NCI-H2107 treated with DMSO at 0.1 percent for 48 hours (cell line): Measurements from ENCODE around the gene GALNT17.

ENCODE experiments used
- DNase-seq: peaks from one replicate; lab custom pipeline; 2025; ENCODE audit not compliant: unreplicated experiment; lab: John Stamatoyannopoulos, UW

Gene GALNT17

DNA sequence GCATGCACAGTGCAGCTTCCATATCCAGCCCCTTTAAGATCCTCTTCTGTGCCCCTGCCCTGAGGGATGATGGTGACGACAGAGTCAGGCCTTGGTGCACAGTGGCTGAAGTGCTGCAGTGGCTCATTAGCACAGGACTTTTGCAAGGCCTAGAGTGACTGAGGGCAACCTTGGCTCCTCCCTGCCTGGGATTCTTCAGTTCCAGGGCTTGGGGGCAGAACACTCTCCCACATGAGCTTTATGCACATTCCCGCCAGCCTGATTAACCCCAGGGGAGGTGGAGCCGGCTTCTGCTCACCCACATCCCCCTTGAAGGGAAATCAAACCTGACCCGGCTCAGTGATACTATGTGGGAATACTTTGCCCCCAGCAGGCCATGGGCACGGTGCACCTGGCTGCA is 253.4 kb downstream of the GALNT17 start:
- no peak for DNase-seq

DNA sequence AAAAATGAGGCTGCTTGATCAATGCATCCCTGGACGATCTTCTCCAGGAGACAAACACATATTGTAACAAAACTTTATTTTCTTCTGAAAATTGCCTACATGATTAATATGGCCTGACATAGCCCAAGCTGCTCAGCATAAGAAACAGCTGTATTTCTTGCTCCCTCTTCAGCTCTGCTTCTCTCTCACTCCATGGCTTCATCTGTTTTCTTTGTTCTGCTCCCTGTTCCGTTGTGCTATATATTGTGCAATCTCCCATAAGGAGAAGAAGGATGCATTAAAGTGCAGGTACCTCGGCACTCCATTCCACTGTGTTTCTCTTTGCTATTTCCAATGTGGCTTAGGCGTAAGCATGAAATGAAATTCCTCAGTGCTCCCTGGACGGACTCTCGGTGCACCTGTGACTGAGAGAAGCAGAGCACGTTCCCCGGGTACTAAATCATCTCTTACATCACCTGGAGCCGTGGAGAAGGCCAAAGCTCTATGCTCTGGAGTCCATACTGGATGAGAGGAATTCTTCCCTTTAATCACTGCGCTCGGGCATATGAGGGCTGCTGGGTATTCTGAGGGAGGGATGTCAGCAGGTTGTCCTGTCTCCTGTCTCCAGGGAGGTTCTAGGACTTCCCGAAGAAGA is 254.3 kb downstream of the GALNT17 start:
- no peak for DNase-seq

DNA sequence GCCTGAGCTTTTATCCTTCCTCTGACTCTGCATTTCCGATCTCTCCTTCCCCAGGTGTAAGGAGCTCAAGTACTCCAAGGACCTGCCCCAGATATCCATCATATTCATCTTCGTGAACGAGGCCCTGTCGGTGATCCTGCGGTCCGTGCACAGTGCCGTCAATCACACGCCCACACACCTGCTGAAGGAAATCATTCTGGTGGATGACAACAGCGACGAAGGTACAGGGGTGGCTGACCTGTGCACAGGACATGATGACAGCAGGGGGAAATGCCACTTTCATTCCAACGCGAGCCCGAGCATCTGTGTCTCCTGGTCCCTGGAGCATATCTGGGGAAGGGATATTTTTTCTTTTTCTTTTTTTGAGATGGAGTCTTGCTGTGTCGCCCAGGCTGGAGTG is 256.2 kb downstream of the GALNT17 start:
- no peak for DNase-seq

DNA sequence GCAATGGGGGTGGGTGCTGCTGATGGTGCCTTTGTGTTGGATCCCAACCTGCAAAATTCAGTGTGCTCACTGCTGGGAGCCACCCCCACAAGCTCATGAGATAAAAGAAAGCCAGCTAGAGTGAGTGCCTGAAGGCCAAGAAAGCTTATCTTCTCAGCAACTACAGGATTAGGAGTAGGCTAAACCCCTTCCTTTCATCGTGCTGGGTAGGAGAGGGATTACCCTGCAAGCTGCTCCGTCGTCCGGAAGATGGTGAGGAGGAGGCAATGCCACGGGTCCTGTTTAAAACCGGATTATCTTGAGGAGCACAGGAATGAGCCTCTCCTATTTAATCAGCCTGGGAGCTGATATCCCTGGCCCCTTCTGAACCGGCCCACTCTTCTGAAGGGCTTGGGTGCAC is 258.0 kb downstream of the GALNT17 start:
- DNase-seq = no peak

DNA sequence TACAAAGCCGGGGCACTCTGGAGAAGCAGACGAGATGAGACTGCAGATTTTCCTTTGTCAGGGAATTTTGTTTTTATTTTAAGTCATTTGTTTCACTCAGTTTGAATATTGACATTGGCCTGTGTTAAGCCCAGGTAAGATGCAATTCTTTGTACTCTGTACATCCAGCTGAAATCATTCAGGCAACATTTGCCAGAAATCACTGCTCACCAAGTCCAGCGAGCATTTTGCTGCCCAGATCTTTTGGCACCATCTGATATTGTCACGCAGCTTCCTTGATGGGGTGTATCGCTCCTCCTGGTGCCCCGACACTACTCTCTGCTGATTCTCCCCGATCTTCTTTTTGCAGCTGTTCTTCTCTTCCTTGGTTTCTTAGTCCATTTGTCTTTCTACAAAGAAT is 261.7 kb downstream of the GALNT17 start:
- DNase-seq = no peak

DNA sequence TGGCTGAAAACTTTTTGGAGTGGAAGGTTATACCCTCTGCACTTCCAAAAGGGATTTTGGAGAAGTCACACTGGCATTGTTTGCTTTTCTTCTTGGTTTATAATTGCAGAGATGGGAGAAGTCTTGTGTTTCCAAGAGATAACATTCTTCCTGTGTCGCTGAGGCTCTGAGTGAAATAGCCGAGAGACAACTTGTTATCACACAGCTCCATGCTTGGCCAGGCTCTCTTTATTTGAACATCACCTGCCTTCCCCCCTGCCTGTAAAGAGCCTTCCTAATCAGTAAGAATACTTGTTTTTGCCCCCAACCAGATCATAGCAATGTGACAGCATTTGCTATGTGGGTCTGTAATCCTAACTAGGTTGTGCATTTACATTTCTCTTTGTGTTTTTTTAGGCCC is 270.7 kb downstream of the GALNT17 start:
- DNase-seq = no peak

DNA sequence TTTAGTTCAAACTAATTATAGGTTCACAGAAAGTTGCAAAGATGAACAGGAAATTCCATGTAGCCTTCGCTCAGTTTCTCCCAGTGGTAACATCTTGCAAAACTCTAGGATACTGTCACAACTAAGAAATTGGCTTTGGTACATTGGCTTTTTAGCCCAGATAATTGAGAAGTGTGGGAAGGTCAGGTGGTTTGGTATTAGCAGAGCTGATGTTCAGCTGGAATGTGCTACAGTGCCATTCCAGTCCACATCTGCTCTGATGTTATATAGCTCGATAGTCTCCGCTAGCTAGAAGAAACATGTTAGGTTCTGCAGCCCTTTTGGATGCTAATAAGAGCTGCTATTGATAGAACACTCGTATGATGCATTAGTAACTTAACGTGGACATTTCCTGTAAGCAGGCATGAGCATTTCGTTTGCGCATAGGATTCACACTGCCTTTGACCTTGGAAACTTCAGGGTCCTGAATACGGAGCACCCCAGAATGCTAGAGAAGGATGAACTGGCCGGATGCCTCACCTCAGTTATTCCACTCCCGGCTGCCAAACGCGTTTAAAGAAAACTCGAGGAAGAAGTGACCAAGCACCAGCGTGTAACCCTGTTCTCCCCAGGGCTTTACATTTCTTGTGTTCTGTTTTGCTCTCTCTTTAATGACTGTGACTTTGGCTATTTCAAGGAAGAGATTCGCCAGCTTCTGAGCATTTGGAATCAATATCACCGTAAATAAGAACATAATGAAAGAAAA is 271.4 kb downstream of the GALNT17 start:
- no peak for DNase-seq

DNA sequence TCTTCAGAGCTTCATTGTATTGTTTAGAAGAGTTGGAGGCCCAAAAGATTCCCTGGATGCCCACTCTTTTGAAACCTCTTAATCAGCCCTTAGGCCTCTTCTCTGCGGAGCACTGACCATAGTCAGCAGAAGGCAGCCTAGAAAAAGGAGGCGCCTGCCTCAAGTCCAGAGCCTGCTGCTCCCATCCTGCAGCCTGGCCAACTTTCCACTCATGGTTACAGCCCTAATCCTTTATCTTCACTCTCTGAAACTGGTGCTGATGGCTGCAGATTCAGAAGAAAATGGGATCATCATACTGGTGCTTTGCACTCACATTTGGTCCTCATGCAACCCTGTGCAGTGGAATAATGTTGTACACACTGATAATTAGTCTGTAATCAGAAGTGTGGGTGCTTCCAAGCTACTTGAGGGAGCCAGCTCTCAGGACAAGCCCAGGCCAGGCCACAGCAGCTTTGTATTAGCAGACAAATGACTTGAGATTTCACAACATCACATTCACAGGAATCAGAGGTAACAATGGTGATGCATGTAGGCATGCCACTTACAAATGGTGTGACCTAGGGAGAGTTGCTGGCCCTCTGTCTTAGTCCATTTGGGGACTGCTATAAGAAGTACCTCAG is 272.9 kb downstream of the GALNT17 start:
- no peak for DNase-seq

DNA sequence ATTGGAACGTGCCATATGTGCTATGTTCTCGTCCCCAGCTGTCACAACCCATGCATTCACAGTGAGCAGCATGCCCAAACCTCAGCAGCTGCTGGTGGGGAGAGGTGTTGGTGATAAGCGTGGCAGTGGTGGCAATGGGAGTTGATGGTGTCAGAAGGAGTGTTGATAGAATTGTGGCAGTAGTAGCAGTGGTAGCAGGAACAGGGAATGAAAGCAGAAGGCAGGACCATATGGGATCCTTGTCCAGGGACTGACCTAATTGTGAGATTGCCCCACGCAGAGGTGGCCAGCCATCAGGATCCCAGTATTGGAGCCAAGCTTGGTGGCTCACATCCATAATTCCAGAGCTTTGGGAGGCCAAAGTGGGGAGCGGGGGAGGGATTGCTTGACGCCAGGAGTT is 276.3 kb downstream of the GALNT17 start:
- no peak for DNase-seq

DNA sequence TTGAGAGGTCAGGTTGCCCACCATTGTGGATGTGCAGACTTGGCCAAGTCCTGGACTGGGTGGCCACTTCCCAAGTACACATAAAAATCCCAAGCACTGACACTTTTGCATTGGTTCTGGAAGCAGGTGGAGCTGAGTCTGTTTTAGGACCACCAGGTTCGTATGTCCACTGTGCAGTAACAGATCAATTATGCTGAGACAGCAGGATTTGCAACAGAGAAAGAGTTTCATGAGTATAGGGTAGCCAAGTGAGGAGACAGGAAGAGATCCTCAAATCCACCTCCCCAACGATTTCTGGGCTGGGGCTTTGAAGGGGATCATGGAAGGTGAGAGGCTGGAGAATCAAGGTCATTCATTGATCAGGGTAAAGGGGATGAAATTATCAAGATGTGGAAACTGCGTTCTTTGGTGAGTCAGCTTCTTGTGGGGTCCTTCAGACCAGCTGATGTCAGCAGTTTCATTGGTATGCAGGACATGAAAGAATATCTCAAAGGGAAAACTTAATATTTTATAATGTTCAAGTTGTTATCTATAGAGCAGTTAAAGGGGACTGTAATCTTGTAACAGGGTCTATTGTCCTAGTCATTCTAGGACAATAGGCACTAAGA is 277.7 kb downstream of the GALNT17 start:
- no peak for DNase-seq

DNA sequence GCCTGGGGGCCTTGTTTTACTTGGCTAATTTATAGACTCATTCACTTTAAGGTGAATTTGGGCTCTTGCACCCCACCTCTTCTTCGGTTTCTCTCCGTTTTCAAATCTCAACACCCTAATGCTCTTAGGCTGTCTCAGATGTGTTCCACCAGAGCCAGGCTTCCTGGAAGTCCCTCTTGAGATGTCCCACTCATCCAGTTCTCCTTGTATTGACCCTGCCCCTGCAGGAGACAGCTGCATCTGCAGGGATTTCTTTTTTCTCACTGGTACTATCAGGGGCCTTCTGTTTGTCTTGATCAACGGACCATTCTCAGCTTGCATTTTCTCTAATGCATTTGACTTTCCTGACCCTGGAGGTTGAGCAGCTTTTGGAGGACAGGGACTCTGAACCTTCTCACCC is 279.5 kb downstream of the GALNT17 start:
- DNase-seq = no peak

DNA sequence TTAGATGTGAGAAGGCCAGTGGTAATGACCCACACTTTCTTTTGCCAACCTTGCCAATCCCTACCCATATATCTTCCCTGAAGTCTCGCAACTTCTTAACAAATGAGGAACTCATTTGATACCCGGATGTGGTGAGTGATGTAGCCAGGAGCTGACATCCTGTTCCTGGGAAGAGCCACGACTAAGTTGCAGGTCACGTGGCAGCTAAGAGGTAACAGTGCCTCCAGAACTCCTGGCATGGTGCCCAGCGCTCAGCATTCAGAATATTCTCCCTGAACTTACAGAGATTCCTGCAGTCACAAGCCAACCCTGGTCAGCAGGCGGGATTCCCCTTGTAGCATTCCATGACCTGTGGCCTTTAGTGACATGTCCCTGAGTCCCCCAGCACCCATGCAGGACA is 282.5 kb downstream of the GALNT17 start:
- no peak for DNase-seq

DNA sequence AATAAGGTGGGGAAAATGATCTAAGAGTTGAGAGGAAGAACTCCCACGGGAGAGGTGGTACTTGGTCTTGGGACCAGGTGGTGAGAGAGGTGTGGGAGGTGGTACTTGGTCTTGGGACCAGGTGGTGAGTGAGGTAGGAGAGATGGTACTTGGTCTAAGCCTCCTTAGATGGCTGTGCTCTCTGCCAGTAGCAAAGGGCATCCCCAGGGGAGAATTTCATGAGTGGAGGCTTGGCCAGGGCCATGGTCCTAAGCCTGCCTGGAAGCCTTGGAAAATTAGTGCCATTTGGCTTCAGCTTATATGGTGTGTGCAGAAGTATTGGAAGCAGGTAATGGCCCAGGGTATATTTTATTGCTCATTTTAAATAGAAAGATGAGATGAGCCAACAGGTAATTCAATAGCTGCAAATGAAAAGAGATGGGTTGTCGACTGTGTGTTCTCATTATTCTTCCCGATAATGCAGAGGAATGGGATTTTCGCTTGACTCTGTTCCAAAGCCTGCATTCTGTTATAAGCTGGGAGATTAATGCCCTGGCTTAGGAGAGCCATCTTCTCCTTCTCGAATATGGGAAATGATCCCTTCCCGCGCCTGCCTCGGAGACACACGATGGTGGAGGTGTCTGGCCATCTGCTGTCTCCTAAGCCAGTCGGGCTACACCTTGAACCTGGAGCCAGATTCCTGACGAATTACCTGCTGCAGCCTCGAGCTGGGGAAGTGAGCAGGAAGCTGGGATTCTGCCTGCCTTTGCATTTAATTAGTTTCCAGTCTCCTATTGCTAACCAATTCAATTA is 287.8 kb downstream of the GALNT17 start:
- no peak for DNase-seq

DNA sequence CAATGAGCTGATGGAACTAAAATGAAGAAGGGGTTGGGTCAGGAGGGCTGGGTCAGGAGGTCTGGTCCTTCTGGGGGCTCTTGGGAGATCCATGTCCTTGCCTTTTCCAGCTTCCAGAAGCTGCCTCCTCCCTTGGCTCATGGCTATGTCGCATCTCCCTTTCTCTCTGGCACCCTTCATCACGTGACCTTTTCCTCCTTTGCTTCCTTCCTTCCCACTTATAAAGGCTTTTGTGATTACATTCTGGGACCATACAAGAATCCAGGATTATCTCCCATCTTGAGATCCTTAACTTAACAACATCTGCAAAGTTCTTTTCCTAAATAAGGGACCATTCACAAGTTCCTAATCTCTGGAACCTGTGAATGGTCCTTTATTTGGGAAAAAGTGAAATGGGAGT is 290.2 kb downstream of the GALNT17 start:
- DNase-seq = no peak

DNA sequence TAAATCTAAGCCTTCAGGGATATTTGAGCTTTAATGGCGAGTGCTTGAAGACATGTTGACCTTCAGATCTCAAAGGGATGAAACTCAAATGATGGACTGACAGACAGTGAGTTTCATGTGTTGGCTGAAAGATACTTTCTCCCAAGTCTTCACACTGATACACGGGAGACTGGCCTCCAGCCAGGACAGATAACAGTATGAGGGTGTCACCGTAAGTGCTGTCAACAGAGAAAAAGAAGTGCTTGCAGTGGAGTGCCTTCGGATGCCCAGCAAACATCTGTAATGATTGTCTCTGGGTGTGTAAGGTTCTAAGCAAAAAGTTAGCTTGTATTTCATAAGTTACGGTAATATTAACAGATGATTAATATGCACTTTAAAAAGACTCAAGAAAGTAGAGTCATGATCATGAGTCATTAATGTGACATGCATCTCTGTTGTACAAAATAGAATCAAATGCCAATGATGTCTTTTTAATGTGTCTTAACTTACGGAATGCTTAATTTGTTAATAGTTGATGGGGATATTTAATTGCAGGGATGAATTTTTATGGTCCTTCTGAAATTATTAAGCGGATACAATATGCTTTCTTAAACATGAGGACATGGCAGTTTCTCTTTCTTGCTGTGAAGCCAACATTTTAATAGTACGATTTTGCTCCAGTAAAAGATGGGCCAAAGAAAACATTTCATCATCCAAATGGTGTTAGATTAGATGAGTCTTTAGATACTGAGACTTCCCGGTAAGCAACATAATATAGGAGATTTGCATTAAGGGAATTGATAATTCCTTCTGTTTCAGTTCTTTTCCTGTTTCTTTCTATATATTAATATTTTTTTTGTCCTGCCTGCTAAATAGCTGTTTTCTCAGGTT is 292.5 kb downstream of the GALNT17 start:
- no peak for DNase-seq

DNA sequence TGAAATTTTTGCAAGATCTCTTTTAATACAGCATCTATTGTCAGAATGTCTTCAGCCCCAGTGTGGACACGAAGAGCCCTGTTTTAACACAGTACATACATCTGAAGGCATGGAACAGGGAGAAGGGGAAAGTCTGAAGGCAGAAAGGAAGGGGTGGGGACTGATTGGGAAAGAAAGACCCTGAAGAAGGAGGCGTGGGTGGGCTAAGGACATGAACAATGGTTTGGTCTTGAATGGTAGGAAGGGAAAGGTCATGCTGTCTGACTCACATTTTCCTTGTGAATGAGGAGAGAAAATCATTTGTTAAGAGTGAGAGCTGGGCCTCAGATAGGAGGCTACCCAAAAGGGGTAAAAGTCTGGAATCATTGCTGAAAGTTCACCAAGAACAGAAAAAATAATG is 297.1 kb downstream of the GALNT17 start:
- DNase-seq = no peak

DNA sequence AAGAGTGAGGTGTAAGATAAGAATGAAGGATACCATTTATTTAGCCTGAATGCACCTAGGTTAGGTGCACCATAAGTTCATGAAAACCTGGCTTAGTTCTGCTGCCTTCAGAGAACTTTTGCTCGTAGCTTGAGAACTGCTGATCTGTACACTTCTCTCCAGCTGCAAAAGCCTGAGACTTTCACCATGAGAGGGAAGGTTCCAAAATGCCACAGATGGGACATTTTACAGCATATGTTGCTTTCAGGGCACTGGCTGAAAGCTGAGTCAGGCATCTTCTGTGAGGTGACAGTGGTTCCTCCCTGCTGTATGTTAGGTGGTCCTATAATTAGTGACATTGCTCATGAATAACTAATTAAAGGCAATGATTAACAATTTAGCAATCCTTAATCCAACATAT is 298.3 kb downstream of the GALNT17 start:
- no peak for DNase-seq

DNA sequence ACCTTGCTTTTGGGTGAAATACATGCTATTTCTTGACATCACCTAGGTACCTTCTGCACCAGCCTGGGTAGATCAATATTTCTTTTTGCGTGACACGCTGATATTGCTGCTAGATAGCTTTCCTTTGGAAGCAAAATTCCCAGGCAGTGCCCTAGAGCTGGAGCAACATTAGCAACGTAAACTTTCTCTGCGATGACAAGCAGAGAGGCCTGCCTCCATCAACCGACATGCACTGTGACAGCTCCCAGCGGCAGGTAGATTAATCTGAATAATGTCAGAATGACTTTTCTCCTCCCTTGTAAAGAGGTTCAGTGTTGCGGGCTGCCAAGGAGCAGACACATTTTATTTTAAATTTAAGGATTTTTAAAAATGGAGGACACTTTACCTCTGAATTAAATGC is 307.4 kb downstream of the GALNT17 start:
- DNase-seq = no peak

DNA sequence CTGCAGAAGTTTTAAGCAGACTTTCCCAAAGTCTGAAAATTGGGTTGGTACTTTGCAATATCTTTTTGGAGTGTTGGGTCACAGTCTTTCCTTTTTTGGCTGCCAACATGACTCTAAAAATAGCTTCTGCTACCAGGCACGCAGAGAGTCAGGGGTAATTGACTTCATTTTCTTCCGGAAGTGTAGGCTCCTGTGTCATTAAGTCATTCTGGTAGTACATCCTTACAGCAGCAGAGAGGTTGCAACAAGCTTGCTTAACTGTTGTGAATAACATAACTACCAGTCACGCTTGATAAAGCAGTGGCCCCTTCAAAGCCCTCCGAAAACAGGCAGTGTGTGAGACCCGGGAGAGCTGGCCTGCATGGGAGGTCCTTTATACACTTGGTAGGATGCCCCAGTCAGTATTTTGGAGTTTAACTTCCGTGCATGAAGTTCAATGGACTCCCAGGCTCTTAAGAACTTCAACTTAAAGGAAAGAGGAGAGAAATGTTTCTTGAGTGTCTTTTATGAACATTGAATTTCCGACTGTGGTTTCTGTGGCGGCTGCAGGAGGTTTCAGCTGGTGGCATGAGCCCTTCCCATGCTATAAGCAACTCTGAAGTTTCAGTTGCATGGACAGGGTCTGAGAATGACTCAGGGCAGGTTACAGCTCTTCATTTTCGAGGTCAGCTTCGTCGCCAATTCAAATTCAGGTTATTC is 310.7 kb downstream of the GALNT17 start:
- DNase-seq = no peak

DNA sequence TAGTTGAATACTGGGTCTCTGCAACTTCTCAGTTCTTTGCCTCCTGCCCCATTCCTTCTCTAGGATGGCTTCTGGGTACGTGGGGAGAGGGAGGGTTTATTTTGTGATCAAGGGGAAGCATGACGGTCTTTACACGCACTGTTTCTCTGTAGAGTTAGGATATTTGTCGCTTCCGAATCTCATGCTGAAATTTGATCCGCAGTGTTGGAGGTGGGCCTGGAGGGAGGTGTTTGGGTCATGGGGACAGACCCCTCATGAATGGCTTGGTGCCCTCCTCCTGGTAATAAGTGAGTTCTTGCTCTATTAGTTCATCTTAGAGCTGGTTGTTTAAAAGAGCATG is 311.2 kb downstream of the GALNT17 start:
- no peak for DNase-seq
